Stimulated activated CD8-positive, alpha-beta memory T cell treated with anti-CD3 and anti-CD28 coated beads, Interleukin-12 subunit alpha, Interleukin-12 subunit beta, amount 100 ng/mL, for 24 hours (primary cell): ENCODE data around the gene DIPK1B.

ENCODE experiments used
- DNase-seq: peaks from one replicate; pipeline ENCODE4 v3.0.0-alpha.2; 2020; ENCODE audit errors: extremely low read depth

Gene DIPK1B

GRCh38 chr9:136686794-136687711, 25.3 kb upstream of the DIPK1B start, which contains the start of gene AGPAT2:
AGPAT2 (minus strand) TSS chr9:136687457; CDS start chr9:136687357, 100 bp downstream.
- no peak for DNase-seq

GRCh38 chr9:136687721-136688223, 24.6 kb upstream of the DIPK1B start:
- DNase-seq: no peak

GRCh38 chr9:136688274-136689107, 23.9 kb upstream of the DIPK1B start:
- no peak for DNase-seq

GRCh38 chr9:136689108-136689460, 23.3 kb upstream of the DIPK1B start:
- DNase-seq: no peak

GRCh38 chr9:136690104-136690805, 22.1 kb upstream of the DIPK1B start:
- no peak for DNase-seq

GRCh38 chr9:136690806-136691261, 21.5 kb upstream of the DIPK1B start:
- DNase-seq: no peak

- DNase-seq: no peak
Measured at GRCh38 chr9:136691316-136692184, 20.8 kb upstream of the DIPK1B start.

GRCh38 chr9:136692185-136693134, 19.9 kb upstream of the DIPK1B start:
- no peak for DNase-seq

GRCh38 chr9:136693135-136693489, 19.3 kb upstream of the DIPK1B start:
- DNase-seq: no peak

GRCh38 chr9:136693490-136694162, 18.7 kb upstream of the DIPK1B start:
- DNase-seq: no peak

- no peak for DNase-seq
Measured at GRCh38 chr9:136694163-136694871, 18.1 kb upstream of the DIPK1B start.

GRCh38 chr9:136694872-136695247, 17.5 kb upstream of the DIPK1B start:
- no peak for DNase-seq

GRCh38 chr9:136695435-136695895, 16.9 kb upstream of the DIPK1B start:
- DNase-seq: no peak

- DNase-seq: no peak
Measured at GRCh38 chr9:136695955-136696354, 16.4 kb upstream of the DIPK1B start.

GRCh38 chr9:136696502-136696901, 15.9 kb upstream of the DIPK1B start:
- no peak for DNase-seq

- no peak for DNase-seq
Measured at GRCh38 chr9:136697146-136697820, 15.1 kb upstream of the DIPK1B start.

- DNase-seq: no peak
Measured at GRCh38 chr9:136697821-136698526, 14.4 kb upstream of the DIPK1B start.
